MM.1S (cell line): ENCODE data around the gene GPC1.

Experiments
- EZH2 ChIP-seq: fragments of 300-600 bp; sonication (generic); optimal IDR thresholded peaks from 2 replicates; pipeline ENCODE3; 2017; ENCODE audit warnings: low read depth, mild to moderate bottlenecking, antibody characterized with exemption, low read length, mixed read lengths
- TF ChIP-seq, protein P1 (sequence below): fragments of 300-600 bp; sonication (generic); IDR thresholded peaks from 2 replicates; pipeline ENCODE4 v1.5.1; 2016; ENCODE audit warnings: antibody characterized with exemption, low read length, mixed read lengths

DNA sequence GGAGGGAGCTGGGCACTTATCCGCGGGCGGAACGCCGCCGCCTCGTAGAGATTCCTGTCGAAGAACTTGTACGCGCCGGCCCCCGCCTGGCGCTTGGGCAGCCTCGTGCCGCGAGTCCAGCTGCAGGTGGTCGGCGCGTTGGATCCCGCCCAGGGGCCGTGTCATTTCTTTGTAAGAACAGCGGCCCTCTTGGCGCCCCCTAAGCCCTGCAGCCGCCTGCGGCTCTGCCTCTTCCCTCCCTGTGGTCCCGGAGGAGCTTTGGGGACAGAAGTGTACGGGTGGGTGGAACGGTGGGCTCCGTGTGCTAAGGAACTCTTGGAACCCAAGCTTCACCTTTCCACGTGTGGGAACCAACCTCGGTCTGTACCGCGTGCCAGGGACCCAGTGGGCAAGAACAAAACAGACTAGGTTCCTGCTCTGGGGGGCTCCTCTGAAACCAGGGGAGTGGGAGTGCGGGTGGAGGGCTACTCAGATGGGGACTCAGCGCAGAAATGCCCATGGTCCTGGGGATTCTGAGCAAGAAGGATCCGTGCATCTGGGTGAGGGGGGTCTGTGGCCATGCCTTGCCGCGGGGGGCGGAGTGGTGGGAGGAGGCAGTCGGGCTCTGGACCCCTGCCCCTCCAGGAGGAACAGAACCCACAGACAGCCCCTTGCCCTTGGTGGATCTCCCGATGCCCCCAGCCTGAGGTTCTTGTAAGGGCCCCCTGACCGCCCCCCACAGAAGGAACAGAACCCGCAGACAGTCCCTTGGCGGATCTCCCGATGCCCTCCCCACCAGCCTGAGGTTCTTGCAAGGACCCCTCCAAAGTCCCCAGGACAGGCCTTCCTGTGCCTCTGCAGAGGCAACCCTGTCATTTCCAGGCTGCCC, 1.5 kb downstream of the GPC1 start:
- TF ChIP-seq, protein P1, sequence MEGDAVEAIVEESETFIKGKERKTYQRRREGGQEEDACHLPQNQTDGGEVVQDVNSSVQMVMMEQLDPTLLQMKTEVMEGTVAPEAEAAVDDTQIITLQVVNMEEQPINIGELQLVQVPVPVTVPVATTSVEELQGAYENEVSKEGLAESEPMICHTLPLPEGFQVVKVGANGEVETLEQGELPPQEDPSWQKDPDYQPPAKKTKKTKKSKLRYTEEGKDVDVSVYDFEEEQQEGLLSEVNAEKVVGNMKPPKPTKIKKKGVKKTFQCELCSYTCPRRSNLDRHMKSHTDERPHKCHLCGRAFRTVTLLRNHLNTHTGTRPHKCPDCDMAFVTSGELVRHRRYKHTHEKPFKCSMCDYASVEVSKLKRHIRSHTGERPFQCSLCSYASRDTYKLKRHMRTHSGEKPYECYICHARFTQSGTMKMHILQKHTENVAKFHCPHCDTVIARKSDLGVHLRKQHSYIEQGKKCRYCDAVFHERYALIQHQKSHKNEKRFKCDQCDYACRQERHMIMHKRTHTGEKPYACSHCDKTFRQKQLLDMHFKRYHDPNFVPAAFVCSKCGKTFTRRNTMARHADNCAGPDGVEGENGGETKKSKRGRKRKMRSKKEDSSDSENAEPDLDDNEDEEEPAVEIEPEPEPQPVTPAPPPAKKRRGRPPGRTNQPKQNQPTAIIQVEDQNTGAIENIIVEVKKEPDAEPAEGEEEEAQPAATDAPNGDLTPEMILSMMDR = no peak
- TF ChIP-seq EZH2 = no peak
